ENCODE measurements around the gene FOXJ3. TPM values are rescaled to one million over a fixed set of nuclear protein-coding genes. Genes with fewer than 3 reads are reported as not detected.
A peak's percentile ranks its signal among the peaks of the same experiment; 100 is the strongest.

FOXJ3 gene
- total RNA-seq, 2 experiments from 2014 or later, result 43.1 to 44.0 TPM

GRCh38 chr1:42288311-42288985 lies 46.6 kb downstream of the FOXJ3 start:
- Mint-ChIP-seq H3K4me3 (no peak overlapping the region), H3K9me3 (no peaks in the 10 kb centered on the region), H3K36me3 (ENCODE audit: low read depth) (peaks cover 15% of the 10 kb centered on the region), H3K4me1 (ENCODE audit: low read depth) (peaks cover 26% of the 10 kb centered on the region), H3K27me3 (no peaks in the 10 kb centered on the region), H3K27ac (no peak overlapping the region)
- DNase-seq, result no peak
- CTCF ChIA-PET, result no interaction called here
- TF ChIP-seq CTCF (IDR thresholded peaks at IDR 0.05), result no peak
- POLR2A ChIA-PET, result interaction anchor here (0.7 kb wide), 1 partner anchor 11 kb away, joined by 3 read pairs; no protein-coding TSS in a partner anchor
- intact Hi-C loops (cut with micrococcal nuclease), result no loop called here
- ATAC-seq, result no peak

GRCh38 chr1:42282867-42283583 lies 52.0 kb downstream of the FOXJ3 start:
- ChIA-PET CTCF (interaction anchor here (1.3 to 2.2 kb wide), 2 partner anchors 21 to 31 kb away, joined by 4 read pairs; no protein-coding TSS in a partner anchor), POLR2A (interaction anchor here (1.3 kb wide), 1 partner anchor 10 kb away, joined by 4 read pairs; no protein-coding TSS in a partner anchor)
- H3K27ac Mint-ChIP-seq, result peak overlapping the region; percentile 14
- H3K4me3 Mint-ChIP-seq, result no peak overlapping the region
- DNase-seq, result no peak
- intact Hi-C loops (cut with micrococcal nuclease), result no loop called here
- peaks cover 55% of the 10 kb centered on the region for H3K4me1 Mint-ChIP-seq (ENCODE audit: low read depth)
- peak; percentile 88 for ATAC-seq
- H3K9me3 Mint-ChIP-seq, result no peaks in the 10 kb centered on the region
- no peaks in the 10 kb centered on the region for H3K27me3 Mint-ChIP-seq
- peaks cover 10% of the 10 kb centered on the region for H3K36me3 Mint-ChIP-seq (ENCODE audit: low read depth)
- no peak for TF ChIP-seq CTCF (IDR thresholded peaks at IDR 0.05)

GRCh38 chr1:42282024-42282579 lies 52.9 kb downstream of the FOXJ3 start:
- ChIA-PET CTCF (interaction anchor here (1.3 to 2.2 kb wide), 2 partner anchors 20 to 32 kb away, joined by 4 read pairs; no protein-coding TSS in a partner anchor), POLR2A (interaction anchor here (1.3 kb wide), 1 partner anchor 11 kb away, joined by 4 read pairs; no protein-coding TSS in a partner anchor)
- intact Hi-C loops (cut with micrococcal nuclease), result no loop called here
- Mint-ChIP-seq H3K27me3 (no peaks in the 10 kb centered on the region), H3K4me1 (ENCODE audit: low read depth) (peaks cover 57% of the 10 kb centered on the region), H3K9me3 (no peaks in the 10 kb centered on the region), H3K4me3 (no peak overlapping the region), H3K27ac (no peak overlapping the region), H3K36me3 (ENCODE audit: low read depth) (peaks cover 11% of the 10 kb centered on the region)
- no peak for TF ChIP-seq CTCF (IDR thresholded peaks at IDR 0.05)
- DNase-seq (no peak), ATAC-seq (no peak)

- Mint-ChIP-seq H3K4me3 (no peak overlapping the region), H3K27ac (no peak overlapping the region), H3K4me1 (ENCODE audit: low read depth) (peaks cover 56% of the 10 kb centered on the region), H3K36me3 (ENCODE audit: low read depth) (peaks cover 15% of the 10 kb centered on the region), H3K9me3 (no peaks in the 10 kb centered on the region), H3K27me3 (no peaks in the 10 kb centered on the region)
- no peak for TF ChIP-seq CTCF (IDR thresholded peaks at IDR 0.05)
- ChIA-PET POLR2A (no interaction called here), CTCF (no interaction called here)
- ATAC-seq, result no peak
- DNase-seq, result no peak
- intact Hi-C loops (cut with micrococcal nuclease), result no loop called here
Observed at GRCh38 chr1:42280821-42281220, 54.2 kb downstream of the FOXJ3 start.
